ENCODE results near the gene GADD45GIP1. TPM values are rescaled to one million over a fixed set of nuclear protein-coding genes. Genes with fewer than 3 reads are reported as not detected.
A peak's percentile ranks its signal among the peaks of the same experiment; 100 is the strongest.
"Not testable (repeated sequence)": the region's sequence is repeated elsewhere in the genome, so short reads cannot be mapped to it uniquely, and the experiment has no call there.

Gene GADD45GIP1
- total and polyA plus RNA-seq, 2 donors (not counting 1 experiment from before 2014, with no cell fraction given), result 12.6 to 17.5 TPM

- Mint-ChIP-seq H3K4me3 (no peak overlapping the region), H3K27ac (no peak overlapping the region), H3K9me3 (ENCODE audit: insufficient read depth) (no peaks in the 10 kb centered on the region), H3K4me1 (peaks cover 13% of the 10 kb centered on the region), H3K27me3 (peaks cover 9% of the 10 kb centered on the region)
- peak overlapping the region; percentile 22 for H3K4me2 ChIP-seq (replicated peaks; ENCODE audit: low read depth, low read length, poor library complexity, severe bottlenecking)
- H2AFZ ChIP-seq (ENCODE audit: insufficient read depth, low read depth, low read length, poor library complexity, severe bottlenecking), result no peak overlapping the region
- H3K79me2 ChIP-seq (ENCODE audit: control insufficient read depth, insufficient read depth, low read length), result no peaks in the 10 kb centered on the region
- no peak overlapping the region for H3K27ac ChIP-seq (ENCODE audit: low read length in 2 of 2)
- ATAC-seq (ENCODE audit: low read depth) (no peak), DNase-seq (peak; percentile 51)
- no peaks in the 10 kb centered on the region for H4K20me1 ChIP-seq (ENCODE audit: control insufficient read depth, insufficient read depth, low read length, poor library complexity, severe bottlenecking)
- ChIA-PET POLR2A (interaction anchor here (0.7 to 1.3 kb wide), 3 partner anchors 114 to 216 kb away, joined by 4 to 5 read pairs (median 4); no protein-coding TSS in a partner anchor), CTCF (interaction anchor here (1.1 to 12.5 kb wide), 10 partner anchors 15 to 610 kb away, joined by 3 to 285 read pairs (median 6); no protein-coding TSS in a partner anchor)
- WGBS (ENCODE audit: insufficient coverage), result 73% methylated on average over 1 of the region's 3 CpGs
- no peak overlapping the region for H3K4me3 ChIP-seq (ENCODE audit: control extremely low read depth in 1 of 5, extremely low read depth in 1 of 5, insufficient read depth in 1 of 5, low read depth in 2 of 5, low read length in 4 of 5)
- H3K4me1 ChIP-seq (ENCODE audit: control insufficient read depth in 2 of 2, insufficient read depth in 2 of 2, low read length in 2 of 2), result peaks cover 26 to 40% of the 10 kb centered on the region in 2 donors
- intact Hi-C loops (cut with micrococcal nuclease), result loop anchor here (5.0 to 10.0 kb wide), 3 partner anchors 215 to 767 kb away; a partner anchor contains a TSS
- no peaks in the 10 kb centered on the region for H3K36me3 ChIP-seq (replicated peaks in 1 of 2; ENCODE audit: control extremely low read depth in 1 of 2, control insufficient read depth in 1 of 2, extremely low read depth in 1 of 2, insufficient read depth in 2 of 2, low read length in 1 of 2)
- TF ChIP-seq CTCF (IDR thresholded peaks at IDR 0.05) (no peak), EZH2 (IDR thresholded peaks at IDR 0.05; ENCODE audit: borderline replicate concordance, insufficient read depth, low read depth, low read length, poor library complexity, severe bottlenecking) (no peak)
- H3K9me3 ChIP-seq (ENCODE audit: control extremely low read depth in 1 of 3, control insufficient read depth in 2 of 3, insufficient read depth in 1 of 3, low read length in 2 of 3), result no peaks in the 10 kb centered on the region
- no peak overlapping the region for H3K9ac ChIP-seq (ENCODE audit: low read length)
- H3K27me3 ChIP-seq (replicated peaks in 1 of 4; ENCODE audit: control extremely low read depth in 1 of 4, control insufficient read depth in 3 of 4, insufficient read depth in 4 of 4, low read length in 3 of 4), result peaks cover 0 to 18% (median 3%) of the 10 kb centered on the region in 4 experiments
These were observed 23.0 kb upstream of the GADD45GIP1 start for GRCh38 chr19:12979974-12980373.

GRCh38 chr19:12976109-12976508 is 19.1 kb upstream of the GADD45GIP1 start:
- ChIA-PET CTCF (interaction anchor here (1.1 to 12.5 kb wide), 16 partner anchors 8 to 614 kb away, joined by 3 to 285 read pairs (median 16); partner anchors contain the start of gene DAND5), POLR2A (interaction anchor here (1.8 kb wide), 1 partner anchor 11 kb away, joined by 9 read pairs; no protein-coding TSS in a partner anchor)
- intact Hi-C loops (cut with micrococcal nuclease), result loop anchor here (5.0 to 10.0 kb wide), 2 partner anchors 219 to 456 kb away; no protein-coding TSS in a partner anchor

More at GRCh38 chr19:12976109-12976508, 19.1 kb upstream of the GADD45GIP1 start:
- H3K4me3 Mint-ChIP-seq; H3K36me3 ChIP-seq (replicated peaks in 1 of 2; ENCODE audit: control extremely low read depth in 1 of 2, control insufficient read depth in 1 of 2, extremely low read depth in 1 of 2, insufficient read depth in 2 of 2, low read length in 1 of 2); H3K27ac Mint-ChIP-seq; H3K4me1 Mint-ChIP-seq; H2AFZ ChIP-seq (ENCODE audit: insufficient read depth, low read depth, low read length, poor library complexity, severe bottlenecking); H3K27ac ChIP-seq (ENCODE audit: low read length in 2 of 2); H3K9ac ChIP-seq (ENCODE audit: low read length); H3K9me3 Mint-ChIP-seq (ENCODE audit: insufficient read depth); ATAC-seq (ENCODE audit: low read depth); H3K4me3 ChIP-seq (ENCODE audit: control extremely low read depth in 1 of 5, extremely low read depth in 1 of 5, insufficient read depth in 1 of 5, low read depth in 2 of 5, low read length in 4 of 5); H3K4me2 ChIP-seq (replicated peaks; ENCODE audit: low read depth, low read length, poor library complexity, severe bottlenecking); H3K9me3 ChIP-seq (ENCODE audit: control extremely low read depth in 1 of 3, control insufficient read depth in 2 of 3, insufficient read depth in 1 of 3, low read length in 2 of 3); DNase-seq; H3K79me2 ChIP-seq (ENCODE audit: control insufficient read depth, insufficient read depth, low read length); H4K20me1 ChIP-seq (ENCODE audit: control insufficient read depth, insufficient read depth, low read length, poor library complexity, severe bottlenecking): not testable (repeated sequence)
- H3K27me3 ChIP-seq (replicated peaks in 1 of 4; ENCODE audit: control extremely low read depth in 1 of 4, control insufficient read depth in 3 of 4, insufficient read depth in 4 of 4, low read length in 3 of 4), result peaks cover 0 to 17% (median 1%) of the 10 kb centered on the region in 4 experiments
- WGBS (ENCODE audit: insufficient coverage), result 83% methylated on average over 5 of the region's 7 CpGs
- peaks cover 3 to 16% of the 10 kb centered on the region in 2 donors for H3K4me1 ChIP-seq (ENCODE audit: control insufficient read depth in 2 of 2, insufficient read depth in 2 of 2, low read length in 2 of 2)
- H3K27me3 Mint-ChIP-seq, result peaks cover 12% of the 10 kb centered on the region

Measured in B cell (primary cell).